Stomach (tissue), 9 donors: Measurements from ENCODE around the gene DPP10. TPM values are rescaled to one million over a fixed set of nuclear protein-coding genes. Genes with fewer than 3 reads are reported as not detected.

Experiments used
- DNase-seq, 2 donors: peaks; one replicate each; pipeline versions ENCODE4 v3.0.0 to v3.0.0-alpha.2; 2013 to 2019
- H3K27ac ChIP-seq, 5 donors: fragments of 200-600 bp in 4 of 5; sonication (generic) in 4 of 5; one replicate each; pipeline ENCODE4 v1.5.1; 2013 to 2019; ENCODE audit warnings: mild to moderate bottlenecking in 1 of 5, moderate library complexity in 1 of 5
- H3K27me3 ChIP-seq, 3 donors: fragments of 200-600 bp; sonication (generic); one replicate each; pipeline ENCODE4 v1.5.1; 2017 to 2019; ENCODE audit warnings: mixed run types in 1 of 3
- H3K36me3 ChIP-seq, 4 donors: fragments of 200-600 bp; sonication (generic); 1 replicate in 3 of 4; 2 replicates in 1 of 4; pipeline ENCODE4 v1.5.1; 2016 to 2019
- H3K4me1 ChIP-seq, 4 donors: fragments of 200-600 bp; sonication (generic); one replicate each; pipeline ENCODE4 v1.5.1; 2016 to 2019
- H3K4me3 ChIP-seq, 4 donors: fragments of 200-600 bp; sonication (generic) in 3 of 4; one replicate each; pipeline ENCODE4 v1.5.1; 2016 to 2019; ENCODE audit warnings: mild to moderate bottlenecking in 1 of 4
- H3K9me3 ChIP-seq, 4 donors: fragments of 200-600 bp; sonication (generic); one replicate each; pipeline ENCODE4 v1.5.1; 2016 to 2019
- CTCF ChIP-seq, 7 experiments: fragments of 450-650 bp in 4 of 7; fragments of 200-600 bp in 3 of 7; sonication (generic) in 3 of 7; IDR thresholded peaks; one replicate each; pipeline ENCODE4 v1.5.1; 2016 to 2019; ENCODE audit warnings: antibody characterized with exemption in 7 of 7, control low read depth in 2 of 7, mild to moderate bottlenecking in 1 of 7
- EP300 ChIP-seq: sonication (generic); formaldehyde crosslinking; IDR thresholded peaks from one replicate; pipeline ENCODE4 v1.6.1; 2017; ENCODE audit warnings: antibody characterized with exemption
- POLR2A ChIP-seq, 4 donors: fragments of 450-650 bp; IDR thresholded peaks; one replicate each; pipeline ENCODE4 v1.6.1; 2016; ENCODE audit warnings: antibody characterized with exemption in 4 of 4, control low read depth in 2 of 4, mild to moderate bottlenecking in 1 of 4, moderate library complexity in 1 of 4
- POLR2AphosphoS5 ChIP-seq, 3 donors: sonication (generic); formaldehyde crosslinking; IDR thresholded peaks; one replicate each; pipeline ENCODE4 v1.6.1; 2016; ENCODE audit warnings: antibody characterized with exemption in 3 of 3
- WGBS, 5 donors: extraction: QIAGEN DNeasy Blood & Tissue Kit in 3 of 5; methylation state at CpG; one replicate each; pipeline versions ENCODE4 v1.1.5 to v1.1.7; 2013 to 2018; 5-methylcytosine and 5-hydroxymethylcytosine counted together
- intact Hi-C: fragments of 100-400 bp; cut with DNase I; formaldehyde crosslinking; loops from one replicate; pipeline ENCODE4 v1.15.1; 2023; ENCODE audit warnings: low total_unique reads
- polyA plus RNA-seq, 3 donors: library from polyadenylated mRNA; stranded (reverse); fragments of 200-250 nt; gene quantifications; one replicate each; pipeline ENCODE4 v1.2.3, GENCODE V29; 2013
- total RNA-seq, 5 donors: library from RNA; depleted of rRNA; stranded (reverse); fragments of >200 nt; gene quantifications; one replicate each; pipeline versions ENCODE4 v1.1.0 to v1.2.3, GENCODE V29; 2014 to 2016
- donor health status: healthy with polysubstance abuse.
- donor health status: Bipolar disorder and iron deficiency.
- donor health status: healthy.

The DPP10 gene
- total and polyA plus RNA-seq, 8 donors = 0.18 to 15.6 (median 2.0) TPM; not detected in 1

DNA sequence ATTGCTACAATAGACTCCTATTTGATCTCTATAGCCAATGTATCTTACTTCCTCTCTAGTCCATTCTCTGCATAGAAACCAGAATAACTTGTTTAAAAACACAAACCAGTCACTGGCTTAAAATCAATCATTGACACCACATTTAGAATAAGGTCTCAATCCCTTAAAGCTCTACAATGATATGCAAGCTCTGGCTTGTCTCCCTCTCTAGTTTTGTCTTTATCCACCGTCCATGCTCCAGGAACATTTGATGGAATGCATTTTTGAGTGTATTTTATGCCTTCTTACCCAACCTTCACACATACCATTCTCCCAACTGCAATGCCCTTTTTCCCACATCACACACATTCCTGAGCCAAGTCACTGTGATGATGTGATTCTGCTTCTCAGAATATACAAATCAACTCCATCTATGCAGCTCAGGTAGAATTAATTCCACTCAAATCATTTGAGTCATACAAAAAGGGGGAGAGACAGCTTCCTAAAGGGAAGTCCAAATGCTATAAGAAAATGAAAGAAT, 1107.2 kb downstream of the DPP10 start:
- 52 to 64% (median 57%) methylated on average over 1 of the region's 1 CpG for WGBS, 5 donors
- Histone ChIP-seq H3K27me3 (no peaks in the 10 kb centered on the region), H3K27ac (no peak overlapping the region), H3K4me3 (no peak overlapping the region), H3K36me3 (no peaks in the 10 kb centered on the region), H3K4me1 (no peaks in the 10 kb centered on the region), H3K9me3 (no peaks in the 10 kb centered on the region)
- TF ChIP-seq EP300 (no peak), CTCF (IDR thresholded peaks at IDR 0.05) (no peak), POLR2A (IDR thresholded peaks at IDR 0.05) (no peak), POLR2AphosphoS5 (IDR thresholded peaks at IDR 0.05) (no peak)
- DNase-seq = no peak
- intact Hi-C loops = no loop called here

DNA sequence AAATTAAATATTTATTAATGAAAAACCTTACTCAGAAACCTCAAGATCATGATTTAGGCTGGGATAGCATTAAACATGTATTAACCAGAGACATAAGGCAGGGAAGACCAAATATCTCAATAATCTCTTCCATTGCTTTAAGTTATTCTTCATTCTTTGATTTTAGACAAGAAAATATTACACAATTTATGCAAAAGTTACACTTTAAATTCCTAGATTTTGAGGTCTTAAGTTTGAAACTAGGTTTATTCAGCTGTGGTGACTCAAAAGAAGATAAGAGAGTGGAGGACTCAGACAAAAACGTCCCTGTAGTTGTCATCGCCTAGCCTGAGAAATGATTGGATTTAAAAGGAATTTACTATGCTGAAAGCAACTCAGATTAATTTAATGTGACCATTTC, 1110.3 kb downstream of the DPP10 start:
- Histone ChIP-seq H3K9me3 (no peaks in the 10 kb centered on the region), H3K36me3 (no peaks in the 10 kb centered on the region), H3K4me3 (no peak overlapping the region), H3K27ac (no peak overlapping the region), H3K27me3 (no peaks in the 10 kb centered on the region), H3K4me1 (no peaks in the 10 kb centered on the region)
- no peak for DNase-seq
- TF ChIP-seq POLR2A (IDR thresholded peaks at IDR 0.05) (no peak), CTCF (IDR thresholded peaks at IDR 0.05) (no peak), POLR2AphosphoS5 (IDR thresholded peaks at IDR 0.05) (no peak), EP300 (no peak)
- WGBS, 5 donors = 57 to 62% (median 59%) methylated on average over 2 of the region's 2 CpGs
- intact Hi-C loops = no loop called here

DNA sequence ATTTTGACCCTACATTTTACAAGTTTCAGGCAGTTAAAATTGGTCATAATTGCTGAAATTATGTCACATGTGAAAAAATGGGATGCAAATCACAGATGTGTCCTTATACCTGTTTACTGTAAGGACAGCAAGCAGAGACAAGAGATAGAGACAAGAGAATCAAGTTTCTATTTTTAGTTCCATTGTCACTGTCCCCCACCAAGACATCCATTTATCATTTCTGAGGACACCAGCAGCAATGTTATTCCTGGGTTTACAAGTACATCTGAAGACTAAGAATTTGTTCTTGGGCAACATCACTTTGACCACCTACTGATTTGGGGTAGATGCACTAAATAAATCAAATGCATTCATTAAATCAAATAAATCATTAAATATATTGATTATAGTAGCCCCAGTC, 1111.7 kb downstream of the DPP10 start:
- Histone ChIP-seq H3K36me3 (no peaks in the 10 kb centered on the region), H3K4me1 (no peaks in the 10 kb centered on the region), H3K4me3 (no peak overlapping the region), H3K9me3 (no peaks in the 10 kb centered on the region), H3K27me3 (no peaks in the 10 kb centered on the region), H3K27ac (no peak overlapping the region)
- intact Hi-C loops = no loop called here
- DNase-seq = no peak
- TF ChIP-seq POLR2A (IDR thresholded peaks at IDR 0.05) (no peak), EP300 (no peak), POLR2AphosphoS5 (IDR thresholded peaks at IDR 0.05) (no peak), CTCF (IDR thresholded peaks at IDR 0.05) (no peak)

DNA sequence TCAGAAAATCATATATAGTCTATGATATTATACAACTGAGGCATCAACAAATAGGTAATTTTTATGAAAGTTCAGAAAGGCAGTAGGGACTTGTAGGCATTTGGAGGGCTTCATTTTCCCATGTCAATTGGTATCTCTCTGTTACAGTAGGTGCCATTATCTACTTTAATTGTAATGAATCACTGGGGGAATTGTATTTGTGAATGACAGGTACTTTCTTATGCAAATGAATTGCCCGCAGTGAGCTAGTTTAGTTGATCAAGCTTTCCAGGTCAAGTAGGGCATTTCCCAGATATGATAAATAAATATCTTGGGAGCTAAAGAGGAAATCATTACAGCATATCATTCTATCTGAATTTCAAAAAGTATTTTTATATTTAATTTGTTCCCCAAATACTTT, 1116.3 kb downstream of the DPP10 start:
- Histone ChIP-seq H3K36me3 (no peaks in the 10 kb centered on the region), H3K27me3 (no peaks in the 10 kb centered on the region), H3K27ac (no peak overlapping the region), H3K4me3 (no peak overlapping the region), H3K9me3 (no peaks in the 10 kb centered on the region), H3K4me1 (no peaks in the 10 kb centered on the region)
- intact Hi-C loops = no loop called here
- WGBS, 5 donors = 23 to 38% (median 32%) methylated on average over 1 of the region's 1 CpG
- TF ChIP-seq EP300 = no peak
- TF ChIP-seq POLR2AphosphoS5 (IDR thresholded peaks at IDR 0.05) = no peak
- no peak for TF ChIP-seq POLR2A (IDR thresholded peaks at IDR 0.05)
- no peak for TF ChIP-seq CTCF (IDR thresholded peaks at IDR 0.05)
- DNase-seq = no peak
